GM12873 (cell line): ENCODE data around the gene CHN1.

ENCODE experiments used
- CTCF ChIP-seq: IDR thresholded peaks from 2 replicates; pipeline ENCODE4 v1.5.1; 2012; ENCODE audit warnings: low read depth, mild to moderate bottlenecking, moderate library complexity, low read length, control low read depth; ENCODE audit not compliant: insufficient read depth; ENCODE audit errors: missing control alignments

The CHN1 gene

DNA sequence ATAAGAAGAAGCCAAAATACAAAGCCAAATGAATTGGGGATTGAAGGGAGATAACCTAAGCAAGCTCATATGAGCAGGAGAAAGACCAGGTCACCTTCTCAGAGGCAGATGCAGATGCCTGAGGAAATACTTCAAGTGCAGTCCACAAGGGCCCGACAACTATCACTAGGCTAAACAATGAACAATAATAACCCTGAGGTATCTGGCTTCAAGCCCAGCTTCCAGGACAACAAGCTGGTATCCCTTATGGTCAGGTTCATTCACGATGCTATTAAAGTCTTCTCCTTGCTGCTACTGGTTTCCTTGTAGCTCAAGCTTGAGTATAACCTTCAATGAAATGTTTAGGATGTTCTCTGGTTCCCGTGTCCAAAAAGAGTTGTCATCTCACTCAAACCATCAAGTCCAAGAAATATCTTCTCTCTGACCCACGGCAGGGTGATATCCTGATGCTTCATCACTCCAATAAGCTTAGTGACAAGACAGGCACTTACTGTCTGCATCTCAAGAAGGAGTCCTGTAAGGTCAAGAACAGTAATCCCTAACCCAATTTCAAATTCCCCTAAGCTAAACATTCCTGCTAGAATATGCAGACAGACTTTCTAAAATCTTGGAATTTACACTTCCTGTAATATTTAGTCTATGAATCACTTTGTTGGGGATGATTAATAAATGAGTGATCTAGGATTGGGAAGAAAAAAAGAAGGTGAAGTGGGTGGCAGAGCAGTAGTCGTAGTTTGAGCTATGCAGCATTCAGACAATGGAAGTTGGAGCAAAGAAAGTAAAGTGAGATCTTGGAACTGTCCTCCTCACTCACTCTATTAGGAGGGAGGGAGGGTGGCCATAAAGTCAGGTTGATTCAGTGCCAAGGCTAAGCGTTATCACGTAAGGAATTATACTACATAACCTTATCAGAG lies 33.1 kb downstream of the CHN1 start:
- no peak for TF ChIP-seq CTCF

DNA sequence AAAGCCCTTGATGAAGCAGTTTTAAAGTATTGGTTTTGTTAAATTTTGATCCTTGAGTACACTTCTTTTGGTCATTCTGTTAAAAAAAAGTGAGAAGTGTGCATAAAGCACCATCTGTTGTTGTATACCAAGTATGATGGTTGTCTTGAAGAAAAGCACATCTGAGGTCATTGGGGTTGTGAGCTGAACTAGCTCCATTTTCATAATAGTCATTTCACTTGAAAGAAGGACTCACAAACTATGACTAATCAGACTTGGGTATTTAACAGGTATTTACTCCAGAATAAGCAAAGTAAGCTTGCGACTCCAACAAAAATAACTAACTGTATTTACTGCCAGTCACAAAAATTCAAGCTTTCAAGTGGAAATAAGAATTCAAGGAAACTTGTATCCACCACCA lies 35.1 kb downstream of the CHN1 start:
- no peak for TF ChIP-seq CTCF

- TF ChIP-seq CTCF = no peak
These were observed 36.0 kb downstream of the CHN1 start for GRCh38 chr2:174969091-174969734.

DNA sequence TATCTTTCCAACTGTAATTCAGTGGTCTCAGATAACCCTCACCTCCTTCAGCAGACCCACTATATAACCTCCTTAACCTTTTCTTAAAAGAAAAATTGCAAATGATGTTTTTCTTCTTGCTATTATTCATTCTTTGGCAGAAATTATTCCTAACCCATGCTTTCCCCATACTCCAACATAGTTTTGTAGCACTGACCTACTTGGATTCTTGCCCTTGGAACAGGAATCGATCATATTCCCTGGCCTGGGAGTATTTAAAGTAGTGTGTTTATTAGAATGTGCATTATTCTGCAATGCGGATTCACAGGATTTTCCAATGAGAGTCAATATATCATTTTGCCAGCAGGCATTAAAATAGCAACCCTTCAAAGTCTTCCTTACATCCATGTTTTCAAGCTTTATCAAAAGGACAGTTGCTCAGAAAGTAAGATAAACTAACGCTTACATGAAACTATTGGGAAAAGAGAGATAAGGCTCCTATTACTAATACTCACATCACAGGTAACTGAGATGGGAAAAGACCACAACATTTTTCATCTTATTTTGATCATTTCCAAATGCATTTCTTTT lies 37.4 kb downstream of the CHN1 start:
- TF ChIP-seq CTCF = no peak

GRCh38 chr2:174967086-174967485 lies 38.1 kb downstream of the CHN1 start:
- TF ChIP-seq CTCF = no peak

DNA sequence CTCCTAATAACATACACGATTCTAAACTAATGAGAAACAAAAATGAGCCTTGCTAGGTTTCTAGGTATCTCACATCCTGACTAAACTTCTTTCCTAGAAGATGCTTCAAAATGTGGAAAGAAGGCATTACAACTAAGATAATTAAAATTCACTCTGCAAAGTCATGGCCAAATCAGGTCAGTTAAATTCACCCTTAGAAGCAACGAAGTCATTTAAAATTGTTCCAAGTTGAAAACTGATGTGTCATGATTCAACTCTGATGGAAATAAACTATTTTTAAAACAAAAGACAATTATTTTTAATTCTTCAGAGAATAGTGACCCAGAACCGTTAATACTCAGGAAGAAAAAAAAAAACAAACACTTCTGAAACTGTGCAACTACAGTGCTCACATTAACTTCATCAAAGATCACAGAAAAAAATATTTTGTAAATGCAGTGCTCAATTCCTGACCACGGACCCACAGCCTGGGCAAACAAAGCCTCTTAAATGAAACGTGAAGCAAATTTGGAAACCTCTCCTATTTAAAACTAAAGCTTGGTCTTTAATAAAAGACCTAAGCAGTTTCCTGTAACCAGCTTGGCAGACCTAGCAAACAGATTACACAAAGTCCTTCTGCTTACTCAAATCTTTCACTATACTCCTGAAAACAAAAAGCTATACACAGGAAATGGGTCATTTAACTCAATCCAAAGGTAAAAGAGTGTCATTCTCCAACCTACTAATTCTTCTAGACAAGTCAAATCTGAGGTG lies 39.0 kb downstream of the CHN1 start:
- no peak for TF ChIP-seq CTCF
